Spleen (tissue), 7 donors: ENCODE data around the gene SSBP3.

Experiments used
- POLR2A ChIP-seq, 3 donors: fragments of 450-650 bp; IDR thresholded peaks; one replicate each; pipeline ENCODE4 v1.5.1; 2017; ENCODE audit warnings: antibody characterized with exemption in 3 of 3, mild to moderate bottlenecking in 1 of 3
- POLR2AphosphoS5 ChIP-seq, 3 donors: sonication (generic); formaldehyde crosslinking; IDR thresholded peaks; one replicate each; pipeline ENCODE4 v1.5.1; 2017; ENCODE audit warnings: antibody characterized with exemption in 3 of 3
- TF ChIP-seq, protein P1 (sequence below), 11 experiments: fragments of 200-600 bp in 7 of 11; fragments of 450-650 bp in 4 of 11; sonication (generic) in 4 of 11; IDR thresholded peaks in 8 of 11; conservative IDR thresholded peaks in 3 of 11; 1 replicate in 7 of 11; 2 replicates in 4 of 11; pipeline versions ENCODE4 v1.4.0 to v1.8.0; 2016 to 2021; ENCODE audit warnings: antibody characterized with exemption in 11 of 11, inconsistent platforms in 4 of 11, mild to moderate bottlenecking in 1 of 11
- donor health status: DM: no; HTN: no; CAD: no; lungs with moderate emphysema.
- donor health status: DM: no; HTN: no; CAD: no.
- donor health status: DM: no; HTN: no; CAD: no.

- TF ChIP-seq, protein P1, sequence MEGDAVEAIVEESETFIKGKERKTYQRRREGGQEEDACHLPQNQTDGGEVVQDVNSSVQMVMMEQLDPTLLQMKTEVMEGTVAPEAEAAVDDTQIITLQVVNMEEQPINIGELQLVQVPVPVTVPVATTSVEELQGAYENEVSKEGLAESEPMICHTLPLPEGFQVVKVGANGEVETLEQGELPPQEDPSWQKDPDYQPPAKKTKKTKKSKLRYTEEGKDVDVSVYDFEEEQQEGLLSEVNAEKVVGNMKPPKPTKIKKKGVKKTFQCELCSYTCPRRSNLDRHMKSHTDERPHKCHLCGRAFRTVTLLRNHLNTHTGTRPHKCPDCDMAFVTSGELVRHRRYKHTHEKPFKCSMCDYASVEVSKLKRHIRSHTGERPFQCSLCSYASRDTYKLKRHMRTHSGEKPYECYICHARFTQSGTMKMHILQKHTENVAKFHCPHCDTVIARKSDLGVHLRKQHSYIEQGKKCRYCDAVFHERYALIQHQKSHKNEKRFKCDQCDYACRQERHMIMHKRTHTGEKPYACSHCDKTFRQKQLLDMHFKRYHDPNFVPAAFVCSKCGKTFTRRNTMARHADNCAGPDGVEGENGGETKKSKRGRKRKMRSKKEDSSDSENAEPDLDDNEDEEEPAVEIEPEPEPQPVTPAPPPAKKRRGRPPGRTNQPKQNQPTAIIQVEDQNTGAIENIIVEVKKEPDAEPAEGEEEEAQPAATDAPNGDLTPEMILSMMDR (IDR thresholded peaks at IDR 0.05 in 8 of 11, conservative IDR thresholded peaks at IDR 0.05 in 3 of 11): peak in 8 of 11 experiments; percentile 14 to 61 (median 43)
- TF ChIP-seq POLR2AphosphoS5 (IDR thresholded peaks at IDR 0.05) (peak in 2 of 3 donors; percentile 69 to 72), POLR2A (IDR thresholded peaks at IDR 0.05) (no peak)
These were observed 30.3 kb downstream of the SSBP3 start for GRCh38 chr1:54375712-54376429.
